Measurements from ENCODE around the gene RBBP5. TPM values are rescaled to one million over a fixed set of nuclear protein-coding genes. Genes with fewer than 3 reads are reported as not detected.

The RBBP5 gene
- total RNA-seq, 2 donors from 2014 or later: 5.6 to 9.3 TPM

GRCh38 chr1:205061227-205061626 lies 60.6 kb downstream of the RBBP5 start:
- Histone ChIP-seq H3K4me1 (peaks cover 6% of the 10 kb centered on the region), H3K27me3 (no peaks in the 10 kb centered on the region), H3K36me3 (replicated peaks in 1 of 2; ENCODE audit: insufficient read depth in 1 of 2, low read depth in 2 of 2) (no peaks in the 10 kb centered on the region), H3K4me3 (no peak overlapping the region), H3K27ac (no peak overlapping the region), H3K9me3 (no peaks in the 10 kb centered on the region)
- 60 to 76% methylated on average over 7 to 14 of the region's 14 CpGs for WGBS, 2 donors
- ATAC-seq: no peak
- no peak for DNase-seq
- no peak for TF ChIP-seq POLR2A (IDR thresholded peaks at IDR 0.05)
- TF ChIP-seq, protein P1, sequence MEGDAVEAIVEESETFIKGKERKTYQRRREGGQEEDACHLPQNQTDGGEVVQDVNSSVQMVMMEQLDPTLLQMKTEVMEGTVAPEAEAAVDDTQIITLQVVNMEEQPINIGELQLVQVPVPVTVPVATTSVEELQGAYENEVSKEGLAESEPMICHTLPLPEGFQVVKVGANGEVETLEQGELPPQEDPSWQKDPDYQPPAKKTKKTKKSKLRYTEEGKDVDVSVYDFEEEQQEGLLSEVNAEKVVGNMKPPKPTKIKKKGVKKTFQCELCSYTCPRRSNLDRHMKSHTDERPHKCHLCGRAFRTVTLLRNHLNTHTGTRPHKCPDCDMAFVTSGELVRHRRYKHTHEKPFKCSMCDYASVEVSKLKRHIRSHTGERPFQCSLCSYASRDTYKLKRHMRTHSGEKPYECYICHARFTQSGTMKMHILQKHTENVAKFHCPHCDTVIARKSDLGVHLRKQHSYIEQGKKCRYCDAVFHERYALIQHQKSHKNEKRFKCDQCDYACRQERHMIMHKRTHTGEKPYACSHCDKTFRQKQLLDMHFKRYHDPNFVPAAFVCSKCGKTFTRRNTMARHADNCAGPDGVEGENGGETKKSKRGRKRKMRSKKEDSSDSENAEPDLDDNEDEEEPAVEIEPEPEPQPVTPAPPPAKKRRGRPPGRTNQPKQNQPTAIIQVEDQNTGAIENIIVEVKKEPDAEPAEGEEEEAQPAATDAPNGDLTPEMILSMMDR (IDR thresholded peaks at IDR 0.05): no peak
- intact Hi-C loops (cut with DNase I): no loop called here

DNA sequence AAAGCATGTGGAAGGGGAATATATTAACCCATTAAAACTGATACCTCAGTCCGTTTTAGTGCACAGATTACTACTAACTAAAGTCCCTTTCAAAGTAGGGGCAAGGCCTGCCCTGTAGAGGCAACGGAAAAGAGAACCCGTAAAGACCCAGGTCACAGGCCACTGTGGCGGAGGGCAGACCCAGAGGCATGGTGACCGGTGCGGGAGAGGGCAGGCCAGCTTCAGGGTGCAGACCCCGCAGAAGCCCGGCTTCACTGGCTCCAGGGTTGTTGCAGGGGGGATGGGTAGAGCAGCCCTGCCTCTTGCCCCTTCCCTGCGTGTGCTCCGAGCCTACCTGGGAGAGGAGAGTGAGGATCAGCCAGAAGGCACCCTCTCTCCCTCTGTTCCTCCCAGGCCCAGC lies 61.0 kb downstream of the RBBP5 start:
- Histone ChIP-seq H3K4me3 (no peak overlapping the region), H3K27ac (no peak overlapping the region), H3K4me1 (peaks cover 6% of the 10 kb centered on the region), H3K27me3 (no peaks in the 10 kb centered on the region), H3K36me3 (replicated peaks in 1 of 2; ENCODE audit: insufficient read depth in 1 of 2, low read depth in 2 of 2) (no peaks in the 10 kb centered on the region), H3K9me3 (no peaks in the 10 kb centered on the region)
- TF ChIP-seq POLR2A (IDR thresholded peaks at IDR 0.05): no peak
- TF ChIP-seq, protein P1 (IDR thresholded peaks at IDR 0.05): no peak
- WGBS, 2 donors: 80 to 89% methylated on average over 8 to 10 of the region's 10 CpGs
- ATAC-seq: no peak
- DNase-seq: no peak
- intact Hi-C loops (cut with DNase I): no loop called here

DNA sequence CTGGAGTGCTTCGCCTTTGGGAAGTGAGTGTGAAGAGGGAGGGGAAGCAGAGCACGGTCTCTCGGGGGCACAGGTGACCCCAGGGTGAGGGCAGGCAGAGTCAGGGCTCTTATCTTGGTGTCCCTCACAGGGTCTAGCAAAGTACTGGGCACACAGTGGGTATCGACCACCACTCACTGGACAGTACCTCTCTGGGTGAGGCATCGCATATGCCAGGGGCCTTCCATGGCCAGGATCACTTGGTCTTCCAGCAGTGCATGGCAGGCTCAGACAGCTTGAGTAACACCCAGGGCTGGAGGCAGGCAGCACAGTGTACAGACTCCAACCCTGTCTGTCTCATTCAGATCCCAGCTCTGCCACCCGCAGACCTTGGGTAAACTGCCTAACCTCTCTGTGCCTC lies 62.1 kb downstream of the RBBP5 start:
- Histone ChIP-seq H3K9me3 (no peaks in the 10 kb centered on the region), H3K4me1 (peaks cover 6% of the 10 kb centered on the region), H3K27me3 (no peaks in the 10 kb centered on the region), H3K36me3 (replicated peaks in 1 of 2; ENCODE audit: insufficient read depth in 1 of 2, low read depth in 2 of 2) (no peaks in the 10 kb centered on the region), H3K27ac (no peak overlapping the region), H3K4me3 (no peak overlapping the region)
- no peak for ATAC-seq
- no peak for DNase-seq
- intact Hi-C loops (cut with DNase I): loop anchor here (5.0 kb wide), 1 partner anchor 67 kb away; no protein-coding TSS in a partner anchor
- TF ChIP-seq POLR2A (IDR thresholded peaks at IDR 0.05): no peak
- TF ChIP-seq, protein P1 (IDR thresholded peaks at IDR 0.05): no peak
- 87 to 100% methylated on average over 1 to 6 of the region's 6 CpGs for WGBS, 2 donors

- Histone ChIP-seq H3K9me3 (no peaks in the 10 kb centered on the region), H3K27me3 (no peaks in the 10 kb centered on the region), H3K4me3 (no peak overlapping the region), H3K4me1 (peaks cover 6% of the 10 kb centered on the region), H3K27ac (no peak overlapping the region), H3K36me3 (replicated peaks in 1 of 2; ENCODE audit: insufficient read depth in 1 of 2, low read depth in 2 of 2) (no peaks in the 10 kb centered on the region)
- no peak for DNase-seq
- TF ChIP-seq, protein P1 (IDR thresholded peaks at IDR 0.05): no peak
- TF ChIP-seq POLR2A (IDR thresholded peaks at IDR 0.05): no peak
- WGBS, 2 donors: 88 to 91% methylated on average over 12 of the region's 12 CpGs
- intact Hi-C loops (cut with DNase I): loop anchor here (5.0 kb wide), 1 partner anchor 67 kb away; no protein-coding TSS in a partner anchor
- ATAC-seq: no peak
These were observed 62.9 kb downstream of the RBBP5 start for GRCh38 chr1:205058853-205059252.

DNA sequence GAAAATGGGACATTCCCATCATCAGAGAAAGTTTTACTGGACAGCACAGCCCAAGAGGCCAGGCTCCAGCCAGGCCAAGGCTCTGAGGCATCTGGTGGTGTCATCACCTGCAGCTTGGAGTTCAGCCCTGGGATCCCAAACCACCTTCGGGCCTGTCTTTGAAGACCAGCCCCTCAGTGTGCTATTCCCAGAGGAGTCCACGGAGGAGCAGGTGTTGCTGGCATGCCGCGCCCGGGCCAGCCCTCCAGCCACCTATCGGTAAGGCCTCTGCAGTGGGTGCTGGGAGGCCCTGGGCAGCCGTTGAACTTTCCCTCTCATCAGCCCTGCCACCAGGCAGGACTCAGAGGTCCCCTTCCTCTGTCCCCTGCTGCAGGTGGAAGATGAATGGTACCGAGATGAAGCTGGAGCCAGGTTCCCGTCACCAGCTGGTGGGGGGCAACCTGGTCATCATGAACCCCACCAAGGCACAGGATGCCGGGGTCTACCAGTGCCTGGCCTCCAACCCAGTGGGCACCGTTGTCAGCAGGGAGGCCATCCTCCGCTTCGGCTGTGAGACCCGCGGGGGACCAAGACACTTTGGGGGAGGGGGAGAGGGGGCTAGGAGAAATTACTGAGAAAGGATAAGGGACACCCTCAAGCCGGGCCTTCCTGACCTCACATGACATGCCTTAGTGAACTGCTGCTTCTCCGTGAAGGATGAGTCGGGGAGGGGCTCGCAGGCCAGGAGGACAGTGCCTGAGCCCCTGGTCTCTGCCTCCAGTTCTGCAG lies 63.8 kb downstream of the RBBP5 start:
- ATAC-seq (no peak), DNase-seq (no peak)
- intact Hi-C loops (cut with DNase I): loop anchor here (5.0 kb wide), 1 partner anchor 66 kb away; no protein-coding TSS in a partner anchor
- H3K4me1 ChIP-seq: peaks cover 6% of the 10 kb centered on the region
- H3K27me3 ChIP-seq: no peaks in the 10 kb centered on the region
- no peaks in the 10 kb centered on the region for H3K36me3 ChIP-seq (replicated peaks in 1 of 2; ENCODE audit: insufficient read depth in 1 of 2, low read depth in 2 of 2)
- H3K4me3 ChIP-seq: no peak overlapping the region
- TF ChIP-seq POLR2A (IDR thresholded peaks at IDR 0.05): no peak
- TF ChIP-seq, protein P1 (IDR thresholded peaks at IDR 0.05): no peak
- no peak overlapping the region for H3K27ac ChIP-seq
- no peaks in the 10 kb centered on the region for H3K9me3 ChIP-seq
- 84 to 95% methylated on average over 10 to 14 of the region's 19 CpGs for WGBS, 2 donors
